ENCODE data around the gene OR1I1. TPM values are rescaled to one million over a fixed set of nuclear protein-coding genes. Genes with fewer than 3 reads are reported as not detected.

Gene OR1I1
- total and polyA plus RNA-seq, 2 donors = not detected

GRCh38 chr19:15104411-15104810 is 22.4 kb downstream of the OR1I1 start:
- 75% methylated on average over 1 of the region's 1 CpG for WGBS
- H3K4me3 ChIP-seq (ENCODE audit: low read depth, low read length) = no peak overlapping the region
- no peaks in the 10 kb centered on the region for H3K4me1 ChIP-seq (ENCODE audit: insufficient read depth)
- no peak overlapping the region for H3K27ac ChIP-seq (ENCODE audit: low read depth)
- DNase-seq (ENCODE audit: extremely low spot score) = no peak
- no peaks in the 10 kb centered on the region for H3K36me3 ChIP-seq (ENCODE audit: insufficient read depth)

DNA sequence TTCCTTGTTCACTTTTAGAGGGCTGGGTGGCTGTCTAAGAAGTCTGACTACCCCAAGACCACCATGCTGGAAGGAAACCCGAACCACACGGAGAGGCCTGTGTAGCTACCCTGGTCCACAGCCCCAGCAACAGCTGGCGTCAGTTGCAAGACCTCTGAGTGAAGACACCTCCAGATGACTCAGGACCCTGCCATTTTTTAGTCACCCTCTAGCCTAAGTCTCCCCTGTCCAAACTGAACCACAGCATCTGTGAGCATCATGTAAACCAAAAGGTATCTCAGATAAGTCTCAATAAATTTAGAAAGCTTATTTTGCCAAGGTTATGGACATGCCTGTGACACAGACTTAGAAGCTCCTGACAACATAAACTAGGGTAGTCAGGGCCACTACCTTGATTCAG is 23.0 kb downstream of the OR1I1 start:
- Histone ChIP-seq H3K4me3 (ENCODE audit: low read depth, low read length) (no peak overlapping the region), H3K4me1 (ENCODE audit: insufficient read depth) (no peaks in the 10 kb centered on the region), H3K36me3 (ENCODE audit: insufficient read depth) (no peaks in the 10 kb centered on the region), H3K27ac (ENCODE audit: low read depth) (no peak overlapping the region)
- WGBS = 94% methylated on average over 3 of the region's 3 CpGs
- DNase-seq (ENCODE audit: extremely low spot score) = no peak

GRCh38 chr19:15107061-15108010 is 25.3 kb downstream of the OR1I1 start, which contains the start of gene SYDE1:
Gene SYDE1 (plus strand): TSS chr19:15107401. CDS start chr19:15107434, 33 bp downstream.
- H3K4me3 ChIP-seq (ENCODE audit: low read depth, low read length) = peak within 1 kb of the TSS; percentile 90
- 1% methylated on average over 78 of the region's 78 CpGs for WGBS
- H3K4me1 ChIP-seq (ENCODE audit: insufficient read depth) = no peaks in the 10 kb centered on the region
- DNase-seq (ENCODE audit: extremely low spot score) = no peak
- peak within 1 kb of the TSS; percentile 59 for H3K27ac ChIP-seq (ENCODE audit: low read depth)
- no peaks in the 10 kb centered on the region for H3K36me3 ChIP-seq (ENCODE audit: insufficient read depth)

GRCh38 chr19:15108145-15108844 is 26.3 kb downstream of the OR1I1 start:
- Histone ChIP-seq H3K36me3 (ENCODE audit: insufficient read depth) (no peaks in the 10 kb centered on the region), H3K27ac (ENCODE audit: low read depth) (no peak overlapping the region), H3K4me1 (ENCODE audit: insufficient read depth) (no peaks in the 10 kb centered on the region), H3K4me3 (ENCODE audit: low read depth, low read length) (peak overlapping the region; percentile 90)
- 35% methylated on average over 10 of the region's 10 CpGs for WGBS
- no peak for DNase-seq (ENCODE audit: extremely low spot score)

GRCh38 chr19:15108845-15109767 is 27.1 kb downstream of the OR1I1 start:
- Histone ChIP-seq H3K27ac (ENCODE audit: low read depth) (no peak overlapping the region), H3K36me3 (ENCODE audit: insufficient read depth) (no peaks in the 10 kb centered on the region), H3K4me1 (ENCODE audit: insufficient read depth) (no peaks in the 10 kb centered on the region), H3K4me3 (ENCODE audit: low read depth, low read length) (no peak overlapping the region)
- 82% methylated on average over 21 of the region's 21 CpGs for WGBS
- no peak for DNase-seq (ENCODE audit: extremely low spot score)

- WGBS = 92% methylated on average over 49 of the region's 49 CpGs
- Histone ChIP-seq H3K4me1 (ENCODE audit: insufficient read depth) (no peaks in the 10 kb centered on the region), H3K36me3 (ENCODE audit: insufficient read depth) (no peaks in the 10 kb centered on the region), H3K4me3 (ENCODE audit: low read depth, low read length) (no peak overlapping the region), H3K27ac (ENCODE audit: low read depth) (no peak overlapping the region)
- no peak for DNase-seq (ENCODE audit: extremely low spot score)
Observed at GRCh38 chr19:15109768-15110417, 27.9 kb downstream of the OR1I1 start.

DNA sequence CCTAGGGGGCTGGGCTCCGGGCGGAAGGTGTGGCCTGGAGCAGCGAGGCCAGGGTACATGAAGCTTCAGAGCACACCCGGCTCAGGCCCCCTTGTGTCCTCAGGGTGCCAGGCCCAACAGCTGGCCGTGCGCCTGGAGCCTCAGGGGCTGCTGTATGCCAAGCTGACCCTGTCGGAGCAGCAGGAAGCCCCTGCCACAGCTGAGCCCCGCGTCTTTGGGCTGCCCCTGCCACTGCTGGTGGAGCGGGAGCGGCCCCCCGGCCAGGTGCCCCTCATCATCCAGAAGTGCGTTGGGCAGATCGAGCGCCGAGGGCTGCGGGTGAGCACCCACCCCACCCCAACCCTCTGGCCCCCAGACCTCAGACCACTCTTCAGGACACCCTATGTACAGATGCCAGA is 28.4 kb downstream of the OR1I1 start:
- Histone ChIP-seq H3K27ac (ENCODE audit: low read depth) (no peak overlapping the region), H3K4me1 (ENCODE audit: insufficient read depth) (no peaks in the 10 kb centered on the region), H3K4me3 (ENCODE audit: low read depth, low read length) (no peak overlapping the region), H3K36me3 (ENCODE audit: insufficient read depth) (no peaks in the 10 kb centered on the region)
- DNase-seq (ENCODE audit: extremely low spot score) = no peak
- WGBS = 91% methylated on average over 17 of the region's 17 CpGs

DNA sequence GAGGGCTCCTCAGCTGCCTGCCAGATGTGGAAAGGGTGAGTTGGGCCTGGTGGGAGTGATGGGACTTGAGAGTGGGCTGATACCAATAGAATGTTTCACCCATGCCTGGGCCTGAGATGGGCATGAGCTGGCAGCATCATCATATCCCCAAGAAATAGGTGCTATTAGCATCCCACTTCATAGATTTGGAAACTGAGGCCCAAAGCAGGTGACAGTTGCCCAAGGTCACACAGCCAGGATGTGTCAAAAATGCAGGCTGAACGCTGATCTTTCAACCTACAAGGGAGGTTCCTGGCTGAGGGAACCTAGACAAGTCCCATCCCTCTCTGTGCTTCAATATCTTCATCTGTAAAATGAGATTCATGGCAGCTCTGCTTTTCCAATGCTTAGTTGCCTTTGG is 29.7 kb downstream of the OR1I1 start:
- Histone ChIP-seq H3K4me3 (ENCODE audit: low read depth, low read length) (no peak overlapping the region), H3K36me3 (ENCODE audit: insufficient read depth) (no peaks in the 10 kb centered on the region), H3K27ac (ENCODE audit: low read depth) (no peak overlapping the region), H3K4me1 (ENCODE audit: insufficient read depth) (no peaks in the 10 kb centered on the region)
- WGBS = 93% methylated on average over 1 of the region's 1 CpG
- DNase-seq (ENCODE audit: extremely low spot score) = no peak

DNA sequence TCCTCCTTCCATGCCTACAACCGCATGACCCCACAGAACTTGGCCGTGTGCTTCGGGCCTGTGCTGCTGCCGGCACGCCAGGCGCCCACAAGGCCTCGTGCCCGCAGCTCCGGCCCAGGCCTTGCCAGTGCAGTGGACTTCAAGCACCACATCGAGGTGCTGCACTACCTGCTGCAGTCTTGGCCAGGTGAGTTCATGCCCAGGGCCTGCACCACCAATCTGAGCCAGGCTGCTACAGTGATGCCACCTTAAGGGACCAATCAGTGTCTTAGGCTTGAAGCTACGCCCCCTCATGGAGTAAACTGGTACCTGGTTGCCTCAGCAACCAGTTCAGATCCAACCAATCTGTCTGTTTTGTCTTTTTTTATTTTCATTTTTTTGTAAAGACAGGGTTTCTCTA is 30.4 kb downstream of the OR1I1 start:
- no peak for DNase-seq (ENCODE audit: extremely low spot score)
- no peaks in the 10 kb centered on the region for H3K4me1 ChIP-seq (ENCODE audit: insufficient read depth)
- H3K4me3 ChIP-seq (ENCODE audit: low read depth, low read length) = no peak overlapping the region
- H3K27ac ChIP-seq (ENCODE audit: low read depth) = no peak overlapping the region
- WGBS = 89% methylated on average over 11 of the region's 11 CpGs
- no peaks in the 10 kb centered on the region for H3K36me3 ChIP-seq (ENCODE audit: insufficient read depth)

DNA sequence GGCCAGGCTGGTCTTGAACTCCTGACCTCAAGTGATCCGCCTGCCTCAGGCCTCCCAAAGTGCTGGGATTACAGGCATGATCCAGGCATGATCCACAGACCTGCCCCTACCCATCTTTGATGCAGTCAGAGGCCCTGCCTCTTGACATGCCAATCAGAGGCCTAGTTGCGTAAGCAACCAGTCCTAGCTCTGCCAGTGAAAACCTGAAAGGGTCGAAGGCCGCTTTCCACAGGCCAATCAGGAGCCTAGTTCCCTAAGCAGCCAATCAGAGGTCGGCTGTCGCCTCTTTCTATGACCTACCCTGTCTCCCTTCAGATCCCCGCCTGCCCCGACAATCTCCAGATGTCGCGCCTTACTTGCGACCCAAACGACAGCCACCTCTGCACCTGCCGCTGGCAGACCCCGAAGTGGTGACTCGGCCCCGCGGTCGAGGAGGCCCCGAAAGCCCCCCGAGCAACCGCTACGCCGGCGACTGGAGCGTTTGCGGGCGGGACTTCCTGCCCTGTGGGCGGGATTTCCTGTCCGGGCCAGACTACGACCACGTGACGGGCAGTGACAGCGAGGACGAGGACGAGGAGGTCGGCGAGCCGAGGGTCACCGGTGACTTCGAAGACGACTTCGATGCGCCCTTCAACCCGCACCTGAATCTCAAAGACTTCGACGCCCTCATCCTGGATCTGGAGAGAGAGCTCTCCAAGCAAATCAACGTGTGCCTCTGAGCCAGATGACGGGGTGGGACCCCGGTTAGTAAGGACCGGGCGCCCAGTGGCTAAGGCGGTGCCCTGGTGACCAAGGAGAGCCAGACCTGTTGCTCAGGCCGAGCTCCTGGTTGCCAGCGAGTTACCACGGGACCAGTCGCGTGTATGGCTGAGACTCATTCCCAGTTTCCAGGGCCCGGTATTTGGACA is 31.5 kb downstream of the OR1I1 start:
- Histone ChIP-seq H3K27ac (ENCODE audit: low read depth) (no peak overlapping the region), H3K4me3 (ENCODE audit: low read depth, low read length) (no peak overlapping the region), H3K36me3 (ENCODE audit: insufficient read depth) (peaks cover 2% of the 10 kb centered on the region), H3K4me1 (ENCODE audit: insufficient read depth) (no peaks in the 10 kb centered on the region)
- WGBS = 90% methylated on average over 58 of the region's 58 CpGs
- no peak for DNase-seq (ENCODE audit: extremely low spot score)

GRCh38 chr19:15114153-15114540 is 32.1 kb downstream of the OR1I1 start:
- 62% methylated on average over 7 of the region's 7 CpGs for WGBS
- DNase-seq (ENCODE audit: extremely low spot score) = no peak
- Histone ChIP-seq H3K27ac (ENCODE audit: low read depth) (no peak overlapping the region), H3K36me3 (ENCODE audit: insufficient read depth) (peaks cover 2% of the 10 kb centered on the region), H3K4me3 (ENCODE audit: low read depth, low read length) (no peak overlapping the region), H3K4me1 (ENCODE audit: insufficient read depth) (no peaks in the 10 kb centered on the region)

- DNase-seq (ENCODE audit: extremely low spot score) = no peak
- Histone ChIP-seq H3K4me3 (ENCODE audit: low read depth, low read length) (no peak overlapping the region), H3K27ac (ENCODE audit: low read depth) (no peak overlapping the region), H3K4me1 (ENCODE audit: insufficient read depth) (no peaks in the 10 kb centered on the region), H3K36me3 (ENCODE audit: insufficient read depth) (peaks cover 2% of the 10 kb centered on the region)
- 32% methylated on average over 13 of the region's 13 CpGs for WGBS
Observed at GRCh38 chr19:15115080-15115479, 33.1 kb downstream of the OR1I1 start.

Data from urinary bladder (tissue), 4 donors.